NOMO-1 treated with dmso at 0.1 percent for 144 hours (cell line): ENCODE data around the gene MCHR1.
"Not testable (repeated sequence)": the region's sequence is repeated elsewhere in the genome, so short reads cannot be mapped to it uniquely, and the experiment has no call there.

Source experiments
- DNase-seq: peaks from one replicate; lab custom pipeline; 2025; ENCODE audit not compliant: unreplicated experiment; lab: John Stamatoyannopoulos, UW

The MCHR1 gene

GRCh38 chr22:40655941-40656340 is 23.3 kb upstream of the MCHR1 start:
- DNase-seq, result not testable (repeated sequence)

GRCh38 chr22:40656651-40657050 is 22.6 kb upstream of the MCHR1 start:
- not testable (repeated sequence) for DNase-seq

DNA sequence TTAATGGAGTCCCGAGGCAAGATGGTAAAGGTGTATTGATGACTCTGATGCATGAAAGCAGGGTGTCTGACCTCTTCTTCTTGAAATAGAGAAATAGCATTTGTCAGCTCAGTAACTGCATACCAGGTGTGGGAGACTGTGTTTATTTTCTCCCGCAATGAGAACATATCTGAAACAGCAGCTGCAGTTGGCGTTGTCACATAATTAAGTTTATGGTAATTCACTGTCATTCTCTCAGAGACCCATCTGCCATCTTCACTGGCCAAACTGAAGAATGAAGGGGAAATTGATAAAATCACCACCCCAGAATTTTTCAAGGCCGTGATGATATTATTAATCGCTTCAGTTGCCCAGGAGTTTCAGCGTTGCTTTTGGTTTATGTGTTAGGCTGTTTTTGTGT is 20.1 kb upstream of the MCHR1 start:
- DNase-seq, result no peak

DNA sequence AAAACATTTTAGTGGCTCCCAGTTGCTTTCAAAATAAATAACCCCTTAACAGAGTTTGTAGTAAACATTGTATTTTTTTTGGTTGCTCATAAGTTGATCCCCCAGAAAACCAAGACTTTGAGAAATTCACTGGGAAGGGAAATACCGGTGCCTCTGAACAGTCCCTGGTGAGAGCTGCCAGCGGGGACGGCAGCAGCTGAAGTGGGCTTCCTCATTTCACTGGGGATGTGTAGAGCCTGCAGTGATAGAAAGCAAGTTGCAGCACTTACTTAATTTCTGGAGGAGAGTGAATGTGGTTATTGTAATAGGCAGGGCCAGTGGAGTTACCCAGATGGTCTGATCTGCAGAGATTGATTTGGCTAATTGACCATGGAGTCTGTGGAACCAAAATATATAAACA is 18.6 kb upstream of the MCHR1 start:
- peak; percentile 30 for DNase-seq

GRCh38 chr22:40661671-40662070 is 17.6 kb upstream of the MCHR1 start:
- DNase-seq, result no peak

DNA sequence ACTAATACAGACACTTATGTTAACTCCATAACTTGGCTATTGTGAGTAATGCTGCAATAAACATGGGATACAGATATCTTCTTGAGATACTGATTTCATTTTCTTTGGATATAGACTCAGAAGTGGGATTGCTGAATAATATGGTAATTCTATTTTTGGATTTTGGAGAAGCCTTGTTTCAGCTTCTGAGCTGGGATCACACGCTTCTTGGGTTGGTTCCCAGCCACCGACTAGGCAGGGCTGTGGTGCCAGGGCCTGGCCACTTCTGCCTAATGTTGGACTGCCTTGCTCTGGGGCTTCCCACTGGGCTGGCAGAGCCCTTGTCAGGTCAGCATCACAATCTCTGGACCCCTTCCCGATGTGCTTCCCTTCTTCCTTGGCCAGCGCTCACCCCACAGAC is 14.0 kb upstream of the MCHR1 start:
- DNase-seq, result no peak

DNA sequence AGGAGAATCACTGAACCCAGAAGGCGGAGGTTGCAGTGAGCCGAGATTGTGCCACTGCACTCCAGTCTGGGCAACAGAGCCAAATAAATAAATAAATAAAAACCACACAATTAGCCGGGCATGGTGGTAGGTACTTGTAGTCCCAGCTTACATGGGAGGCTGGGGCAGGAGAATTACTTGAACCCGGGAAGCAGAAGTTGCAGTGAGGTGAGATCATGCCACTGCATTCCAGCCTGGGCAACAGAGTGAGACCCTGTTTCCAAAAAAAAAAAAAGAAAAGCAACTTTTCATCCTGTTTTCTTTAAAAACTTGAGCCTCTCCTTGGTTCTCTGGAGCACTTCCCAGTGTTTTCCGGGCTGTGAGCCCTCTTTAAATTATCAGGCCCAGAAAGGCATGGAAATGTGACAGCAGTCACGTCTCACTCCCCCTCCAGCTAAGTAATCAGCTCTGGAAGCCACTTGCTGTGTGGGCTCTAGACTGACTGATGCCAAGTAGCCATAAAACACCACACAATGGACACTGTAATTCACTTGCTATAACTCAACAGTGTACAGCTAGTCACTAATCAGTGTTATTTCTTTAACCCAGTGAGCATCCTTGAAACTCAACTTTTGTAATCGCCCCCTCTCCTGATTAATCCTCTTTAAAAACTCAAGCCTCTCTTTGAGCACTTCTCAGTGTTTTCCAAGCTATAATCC is 13.0 kb upstream of the MCHR1 start:
- no peak for DNase-seq

DNA sequence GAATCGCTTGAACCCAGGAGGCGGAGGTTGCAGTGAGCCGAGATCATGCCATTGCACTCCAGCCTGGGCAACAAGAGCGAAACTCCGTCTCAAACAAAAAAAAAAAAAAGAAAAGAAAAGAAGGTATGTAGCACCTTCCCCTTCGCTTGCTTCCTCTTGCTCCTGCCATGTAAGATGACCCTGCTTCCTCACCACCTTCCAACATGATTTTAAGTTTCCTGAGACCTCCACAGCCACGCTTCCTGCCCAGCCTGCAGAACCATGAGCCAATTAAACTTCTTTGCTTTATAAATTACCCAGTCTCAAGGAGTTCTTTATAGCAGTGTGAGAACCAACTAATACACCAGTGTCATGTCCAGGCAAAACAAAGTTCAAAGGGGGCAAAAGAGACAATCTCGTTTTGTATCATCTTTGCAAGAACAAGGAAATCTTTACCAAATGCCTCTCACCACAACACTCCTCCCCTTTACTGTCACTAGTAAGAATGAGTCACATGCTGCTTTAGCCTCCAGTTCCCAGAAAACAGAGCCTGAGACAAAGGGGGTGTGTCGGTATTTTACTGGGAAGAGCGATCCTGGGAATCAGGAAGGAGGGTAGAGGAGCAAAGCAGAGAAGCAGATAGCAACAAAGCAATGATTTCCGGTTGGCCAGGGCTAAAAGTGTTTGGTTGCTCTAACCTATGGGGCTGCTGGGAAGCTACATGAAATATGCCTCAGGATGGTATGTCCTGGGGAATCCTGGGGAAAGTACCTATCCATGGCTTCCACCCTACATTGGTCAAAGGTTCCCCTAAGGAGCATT is 10.5 kb upstream of the MCHR1 start:
- DNase-seq, result no peak

GRCh38 chr22:40670058-40670457 is 9.2 kb upstream of the MCHR1 start:
- no peak for DNase-seq

- no peak for DNase-seq
Observed at GRCh38 chr22:40671369-40671768, 7.9 kb upstream of the MCHR1 start.

DNA sequence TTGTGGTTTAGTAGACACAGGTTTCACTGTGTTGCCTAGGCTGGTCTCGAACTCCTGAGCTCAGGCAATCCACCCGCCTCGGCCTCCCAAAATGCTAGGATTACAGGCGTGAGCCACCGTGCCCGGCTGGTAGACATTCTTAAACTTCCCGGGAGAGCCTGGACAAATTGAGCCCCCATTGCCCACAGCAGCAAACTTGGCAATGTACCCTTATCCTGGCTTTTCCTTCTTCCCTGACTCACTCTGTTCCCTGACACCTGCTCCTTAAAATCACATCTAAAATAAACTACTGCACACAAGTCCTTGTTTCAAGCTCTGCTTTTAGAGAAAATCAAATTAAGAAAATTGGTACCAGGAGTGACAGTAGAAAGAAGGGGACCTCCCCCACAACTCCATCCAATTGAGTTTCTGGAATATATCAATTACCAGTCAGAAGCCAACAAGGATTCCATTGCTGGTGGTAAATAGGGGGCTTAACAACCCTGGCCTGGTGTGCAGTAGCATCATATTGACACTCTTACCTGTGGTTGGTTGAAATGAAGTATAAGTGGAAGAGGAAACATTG is 7.4 kb upstream of the MCHR1 start:
- DNase-seq, result no peak

DNA sequence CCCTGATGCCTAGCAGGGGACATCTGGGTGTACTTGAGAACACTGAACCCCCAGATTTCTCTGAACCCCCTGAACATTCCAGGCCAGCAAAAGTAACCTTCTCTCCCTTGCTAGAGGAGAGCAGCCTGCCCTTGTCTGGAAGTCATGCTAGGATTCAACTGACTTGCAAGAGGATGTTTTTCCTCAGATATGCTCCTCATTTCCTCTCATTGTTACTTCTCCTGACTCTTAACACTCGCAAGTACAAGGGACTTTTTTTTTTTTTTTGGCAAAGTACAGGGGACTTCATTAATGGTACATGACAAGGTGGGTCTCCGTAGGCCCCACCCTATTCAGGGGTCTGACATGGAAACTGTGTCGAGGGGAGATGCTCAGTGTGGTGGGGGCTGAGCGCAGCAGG is 6.3 kb upstream of the MCHR1 start:
- no peak for DNase-seq

GRCh38 chr22:40674274-40674673 is 5.0 kb upstream of the MCHR1 start:
- no peak for DNase-seq

DNA sequence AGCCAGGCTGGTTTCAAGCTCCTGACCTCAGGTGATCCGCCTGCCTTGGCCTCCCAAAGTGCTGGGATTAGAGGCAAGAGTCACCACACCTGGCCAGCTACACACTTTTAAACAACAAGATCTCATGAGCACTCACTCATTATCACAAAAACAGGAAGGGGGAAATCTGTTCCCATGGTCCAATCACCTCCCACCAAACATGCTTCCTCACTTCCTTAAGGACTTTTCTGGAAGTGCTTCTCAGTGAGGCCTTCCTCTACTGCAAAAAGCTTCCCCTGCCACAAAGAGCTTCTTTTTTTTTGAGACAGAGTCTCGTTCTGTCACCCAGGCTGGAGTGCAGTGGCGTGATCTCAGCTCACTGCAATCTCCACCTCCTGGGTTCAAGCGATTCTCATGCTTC is 3.1 kb upstream of the MCHR1 start:
- not testable (repeated sequence) for DNase-seq

DNA sequence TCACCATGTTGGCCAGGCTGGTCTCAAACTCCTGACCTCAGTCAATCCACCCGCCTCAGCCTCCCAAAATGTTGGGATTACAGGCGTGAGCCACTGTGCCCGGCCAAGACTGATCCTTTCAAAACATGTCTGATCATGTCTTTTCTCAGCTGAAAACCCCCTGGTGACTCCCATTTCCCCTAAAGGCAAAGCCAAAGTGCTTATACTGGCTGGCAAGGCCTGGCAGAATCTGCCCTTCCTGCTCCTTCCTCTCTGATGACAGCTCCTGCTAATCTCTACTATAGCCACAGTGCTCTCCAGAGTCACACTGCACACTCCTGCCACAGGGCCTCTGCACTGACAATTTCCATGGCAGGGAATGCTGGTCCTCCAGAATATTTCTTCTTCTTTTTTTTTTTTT is 2.6 kb upstream of the MCHR1 start:
- no peak for DNase-seq

DNA sequence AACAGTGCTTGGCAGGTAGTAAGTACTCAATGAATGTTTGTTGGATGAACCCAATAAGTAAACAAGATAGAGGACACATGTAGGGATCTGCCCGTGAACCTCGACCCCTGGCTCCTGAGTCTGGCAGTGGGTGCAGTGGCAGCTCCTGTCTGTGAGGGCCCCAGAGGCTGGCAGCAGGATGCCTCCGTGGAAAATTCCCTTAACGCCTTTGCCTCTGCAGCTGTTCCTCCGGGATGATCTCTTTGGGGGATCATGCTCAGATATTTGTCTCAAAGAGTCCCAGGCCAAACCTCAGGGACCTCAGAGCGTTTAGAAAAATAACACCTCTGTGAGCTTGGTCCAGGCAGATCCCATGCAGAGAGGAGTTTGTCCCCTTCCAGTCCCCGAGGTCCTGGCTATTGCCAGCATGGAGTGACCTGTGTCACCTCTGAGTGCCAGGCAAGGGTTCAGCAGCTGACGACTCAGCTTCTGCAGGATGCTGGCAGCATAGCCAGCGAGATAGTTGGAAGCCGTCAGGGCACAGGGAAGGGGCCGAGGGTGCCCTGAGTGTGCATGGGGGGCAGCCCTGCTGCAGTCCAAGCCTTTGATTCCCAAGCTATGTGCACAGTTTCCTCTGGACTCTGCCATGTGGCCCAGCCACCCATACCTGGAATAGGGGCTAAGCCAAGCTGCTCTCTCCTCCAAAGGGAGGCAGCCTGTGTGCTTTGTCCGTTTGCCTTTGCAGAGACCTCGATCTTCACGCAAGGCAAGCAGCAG is 613 bp upstream of the MCHR1 start:
- DNase-seq, result no peak

DNA sequence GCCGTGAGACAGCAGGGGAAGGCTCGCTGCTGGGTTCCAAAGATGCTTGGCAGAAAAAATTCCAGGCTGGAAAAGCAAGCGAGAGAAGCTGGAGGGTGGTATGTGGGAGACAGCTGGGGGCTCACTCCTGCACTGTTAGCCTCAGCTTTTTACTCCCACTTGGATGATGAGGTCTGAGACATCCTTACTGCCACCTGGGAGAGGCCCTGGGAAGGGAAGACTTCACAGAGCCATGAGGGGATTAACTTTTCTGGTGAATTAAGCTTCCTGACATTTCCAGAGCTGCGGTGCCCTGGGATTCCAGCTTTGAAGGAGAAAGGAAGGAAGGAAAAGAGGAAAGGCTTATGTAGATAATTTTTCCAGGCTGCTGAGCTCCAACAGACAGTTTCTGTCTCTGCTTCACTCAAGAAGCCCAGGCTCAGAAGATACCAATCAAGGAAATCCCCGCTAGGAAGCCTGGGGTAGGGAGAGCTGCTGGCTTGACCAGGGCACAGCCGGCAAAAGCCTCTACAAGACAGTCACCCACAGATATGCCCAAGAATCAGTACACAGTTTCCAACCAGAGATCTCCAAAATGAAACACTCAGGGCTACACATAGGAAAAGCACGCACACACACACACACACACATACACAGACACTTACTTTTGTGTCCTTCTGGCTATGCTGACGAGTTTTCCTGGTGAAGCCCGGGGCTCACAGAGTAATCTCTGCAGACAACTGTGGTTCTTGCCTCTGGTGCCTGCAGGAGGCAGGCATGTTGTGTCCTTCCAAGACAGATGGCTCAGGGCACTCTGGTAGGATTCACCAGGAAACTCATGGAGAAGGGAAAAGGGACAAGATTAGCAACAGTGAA is 907 bp downstream of the MCHR1 start:
- DNase-seq, result no peak

DNA sequence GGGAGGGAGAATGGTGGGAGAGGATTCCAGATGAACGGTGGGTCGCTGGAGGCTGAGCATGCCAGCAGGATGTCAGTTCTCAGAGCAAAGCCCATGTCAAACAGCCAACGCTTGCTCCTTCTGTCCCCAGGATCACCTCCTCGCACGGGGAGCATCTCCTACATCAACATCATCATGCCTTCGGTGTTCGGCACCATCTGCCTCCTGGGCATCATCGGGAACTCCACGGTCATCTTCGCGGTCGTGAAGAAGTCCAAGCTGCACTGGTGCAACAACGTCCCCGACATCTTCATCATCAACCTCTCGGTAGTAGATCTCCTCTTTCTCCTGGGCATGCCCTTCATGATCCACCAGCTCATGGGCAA is 1.5 kb downstream of the MCHR1 start:
- no peak for DNase-seq

DNA sequence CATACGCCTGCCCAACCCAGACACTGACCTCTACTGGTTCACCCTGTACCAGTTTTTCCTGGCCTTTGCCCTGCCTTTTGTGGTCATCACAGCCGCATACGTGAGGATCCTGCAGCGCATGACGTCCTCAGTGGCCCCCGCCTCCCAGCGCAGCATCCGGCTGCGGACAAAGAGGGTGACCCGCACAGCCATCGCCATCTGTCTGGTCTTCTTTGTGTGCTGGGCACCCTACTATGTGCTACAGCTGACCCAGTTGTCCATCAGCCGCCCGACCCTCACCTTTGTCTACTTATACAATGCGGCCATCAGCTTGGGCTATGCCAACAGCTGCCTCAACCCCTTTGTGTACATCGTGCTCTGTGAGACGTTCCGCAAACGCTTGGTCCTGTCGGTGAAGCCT is 2.2 kb downstream of the MCHR1 start:
- no peak for DNase-seq

GRCh38 chr22:40684728-40685127 is 5.4 kb downstream of the MCHR1 start:
- DNase-seq, result no peak

DNA sequence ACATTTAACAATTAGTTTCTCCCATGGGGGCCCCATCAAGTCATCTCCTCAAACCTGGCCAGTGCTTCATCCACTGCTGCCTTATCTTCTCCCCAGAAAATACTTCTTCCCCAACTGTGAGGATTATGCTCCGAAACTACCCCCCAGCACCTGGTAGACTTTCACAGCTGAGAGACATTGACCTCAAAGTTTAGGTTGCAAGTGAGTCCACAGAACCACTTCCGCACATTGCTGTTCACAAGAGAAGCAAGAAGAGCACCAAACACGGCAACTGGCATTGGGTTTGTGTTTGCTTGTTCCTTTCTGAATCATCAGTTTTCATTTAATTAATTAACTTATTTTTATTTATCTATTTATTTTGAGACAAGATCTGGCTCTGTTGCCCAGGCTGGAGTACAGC is 6.1 kb downstream of the MCHR1 start:
- DNase-seq, result no peak
